Adrenal gland (tissue), 12 donors: ENCODE measurements around the gene ACSS3. TPM values are rescaled to one million over a fixed set of nuclear protein-coding genes. Genes with fewer than 3 reads are reported as not detected.

ENCODE experiments used
- DNase-seq, 7 donors: peaks; one replicate each; pipeline ENCODE4 v3.0.0-alpha.2; 2019 to 2020
- H3K27ac ChIP-seq, 5 donors: fragments of 200-600 bp; sonication (generic) in 4 of 5; 1 replicate in 3 of 5; 2 replicates in 2 of 5; pipeline versions ENCODE4 v1.5.1 to v1.8.0; 2016 to 2020; ENCODE audit warnings: mild to moderate bottlenecking in 1 of 5
- H3K27me3 ChIP-seq: fragments of 200-600 bp; 2 replicates; pipeline ENCODE4 v1.8.0; 2021
- H3K36me3 ChIP-seq, 2 donors: fragments of 200-600 bp; replicated peaks in 1 of 2; 1 replicate in 1 of 2; 2 replicates in 1 of 2; pipeline versions ENCODE4 v1.5.1 to v1.8.0; 2018 to 2022
- H3K4me1 ChIP-seq, 2 donors: fragments of 200-600 bp; replicated peaks in 1 of 2; 1 replicate in 1 of 2; 2 replicates in 1 of 2; pipeline versions ENCODE4 v1.5.1 to v1.8.0; 2018 to 2021
- H3K4me3 ChIP-seq, 4 donors: fragments of 200-600 bp; sonication (generic) in 3 of 4; one replicate each; pipeline ENCODE4 v1.5.1; 2016 to 2018
- H3K9me3 ChIP-seq, 3 donors: fragments of 200-600 bp; sonication (generic) in 1 of 3; replicated peaks in 1 of 3; 1 replicate in 2 of 3; 2 replicates in 1 of 3; pipeline versions ENCODE4 v1.5.1 to v1.8.0; 2016 to 2021
- CTCF ChIP-seq, 6 experiments: fragments of 450-650 bp in 4 of 6; fragments of 200-600 bp in 2 of 6; sonication (generic) in 1 of 6; IDR thresholded peaks; 1 replicate in 5 of 6; 2 replicates in 1 of 6; pipeline versions ENCODE4 v1.5.1 to v1.8.0; 2016 to 2021; ENCODE audit warnings: antibody characterized with exemption in 6 of 6, mild to moderate bottlenecking in 2 of 6, moderate library complexity in 1 of 6
- POLR2A ChIP-seq, 2 donors: fragments of 450-650 bp; IDR thresholded peaks; one replicate each; pipeline ENCODE4 v1.6.1; 2017; ENCODE audit warnings: antibody characterized with exemption in 2 of 2, mild to moderate bottlenecking in 2 of 2, moderate library complexity in 1 of 2
- WGBS, 4 donors: extraction: QIAGEN DNeasy Blood & Tissue Kit in 2 of 4; methylation state at CpG; one replicate each; pipeline versions ENCODE4 v1.1.5 to v1.1.7; 2013 to 2017; 5-methylcytosine and 5-hydroxymethylcytosine counted together
- intact Hi-C, 2 donors: fragments of 100-400 bp; cut with DNase I; formaldehyde crosslinking; loops; one replicate each; pipeline versions ENCODE4 v1.14.1 to v1.15.0; 2022 to 2023
- polyA plus RNA-seq, 3 donors: library from polyadenylated mRNA; stranded (reverse); fragments of 200-250 nt in 2 of 3; fragments of 350-450 nt in 1 of 3; fragmentation: Illumina TruSeq in 1 of 3; extraction: RNeasy Lipid Tissue Mini Kit (QIAGEN cat#74804) in 1 of 3; gene quantifications; one replicate each; pipeline ENCODE4 v1.2.3, GENCODE V29; 2013 to 2014
- total RNA-seq, 9 donors: library from RNA; depleted of rRNA in 4 of 9; stranded (reverse); fragments of >200 nt in 4 of 9; fragments of 120-200 nt in 1 of 9; fragmentation: NEBNext Ultra II Directional in 1 of 9; extraction: Animal tissue kit (Norgen Biotek cat#: 25700) in 1 of 9; gene quantifications; one replicate each; pipeline versions ENCODE4 v1.1.0 to v1.2.4, GENCODE V29; 2013 to 2023
- donor health status: healthy with polysubstance abuse.
- donor health status: Bipolar disorder and iron deficiency.
- donor health status: DM: yes; HTN: yes; CAD: no.
- donor health status: DM: no; HTN: no; CAD: no.
- donor health status: DM: no; HTN: no; CAD: no.
- donor health status: DM: yes; HTN: yes; CAD: no.

Gene ACSS3
- total and polyA plus RNA-seq, 12 donors = 5.3 to 90.0 (median 36.1) TPM

DNA sequence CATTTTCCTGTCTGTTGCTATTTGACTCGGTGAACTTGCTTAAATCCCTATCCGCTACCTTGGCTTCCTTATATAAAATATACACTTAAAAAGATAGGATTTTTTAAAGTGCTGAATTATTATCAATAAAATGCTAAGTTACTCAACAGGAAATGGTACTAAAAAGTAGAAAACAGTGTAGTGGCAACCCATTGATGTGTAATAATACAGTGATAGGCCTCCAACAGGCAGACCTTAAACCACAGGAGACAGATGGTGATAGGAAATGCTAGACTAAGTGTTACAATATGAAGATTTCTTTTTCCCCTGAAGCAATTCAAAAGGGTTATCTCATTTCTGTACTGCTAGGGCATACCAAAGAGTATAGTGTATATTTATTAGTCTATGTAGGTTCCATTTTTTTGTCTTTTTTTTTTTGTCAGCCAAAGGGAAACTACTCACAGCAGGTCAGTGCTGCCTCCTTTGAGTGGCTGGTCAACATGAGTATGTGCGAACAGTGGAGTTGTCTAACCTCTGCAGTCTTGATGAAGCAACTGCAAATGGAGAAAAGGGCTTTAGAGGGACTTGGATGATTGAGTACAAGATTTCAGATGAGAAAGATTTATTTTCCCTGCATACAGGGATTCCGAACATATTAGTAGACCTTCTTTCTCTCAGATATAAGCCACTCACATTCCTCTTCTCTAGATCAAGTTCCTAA lies 183.8 kb downstream of the ACSS3 start:
- Histone ChIP-seq H3K4me3 (no peak overlapping the region), H3K36me3 (no peaks in the 10 kb centered on the region), H3K27ac (no peak overlapping the region), H3K4me1 (peaks cover 0 to 9% of the 10 kb centered on the region in 2 donors), H3K9me3 (no peaks in the 10 kb centered on the region), H3K27me3 (no peaks in the 10 kb centered on the region)
- TF ChIP-seq POLR2A (IDR thresholded peaks at IDR 0.05) = no peak
- no peak for TF ChIP-seq CTCF (IDR thresholded peaks at IDR 0.05)
- intact Hi-C loops = no loop called here
- DNase-seq = no peak
- 70 to 93% (median 87%) methylated on average over 4 of the region's 4 CpGs for WGBS, 4 donors

DNA sequence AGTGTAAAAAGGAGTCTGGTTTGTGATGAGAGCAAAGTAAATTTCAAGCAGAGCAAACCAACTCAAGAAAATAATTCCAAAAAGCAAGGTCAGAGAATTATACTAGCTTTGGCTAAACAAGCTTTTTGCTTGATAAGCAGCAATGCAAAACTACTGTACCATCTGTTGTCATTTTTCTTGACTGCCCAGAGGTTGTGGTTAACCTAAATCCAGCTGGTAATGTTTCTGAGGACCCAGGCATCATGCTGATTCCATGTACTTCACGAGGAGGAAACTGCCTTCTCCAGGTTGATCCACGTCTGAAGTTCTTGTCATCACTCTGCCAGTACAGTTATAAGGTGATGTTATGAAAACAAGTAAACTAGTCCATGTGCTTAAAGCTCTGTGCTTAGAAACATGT lies 185.2 kb downstream of the ACSS3 start:
- no peak overlapping the region for H3K27ac ChIP-seq
- no peaks in the 10 kb centered on the region for H3K27me3 ChIP-seq
- no peak for TF ChIP-seq CTCF (IDR thresholded peaks at IDR 0.05)
- no peak for TF ChIP-seq POLR2A (IDR thresholded peaks at IDR 0.05)
- intact Hi-C loops = no loop called here
- H3K9me3 ChIP-seq = no peaks in the 10 kb centered on the region
- DNase-seq = no peak
- no peaks in the 10 kb centered on the region for H3K4me1 ChIP-seq
- no peaks in the 10 kb centered on the region for H3K36me3 ChIP-seq
- no peak overlapping the region for H3K4me3 ChIP-seq
- 81 to 96% (median 89%) methylated on average over 2 of the region's 2 CpGs for WGBS, 4 donors

- no peaks in the 10 kb centered on the region for H3K4me1 ChIP-seq
- no peak for DNase-seq
- no peaks in the 10 kb centered on the region for H3K27me3 ChIP-seq
- TF ChIP-seq CTCF (IDR thresholded peaks at IDR 0.05) (no peak), POLR2A (IDR thresholded peaks at IDR 0.05) (no peak)
- no peak overlapping the region for H3K4me3 ChIP-seq
- H3K36me3 ChIP-seq = no peaks in the 10 kb centered on the region
- no peaks in the 10 kb centered on the region for H3K9me3 ChIP-seq
- intact Hi-C loops = no loop called here
- no peak overlapping the region for H3K27ac ChIP-seq
- WGBS, 4 donors = 89 to 95% (median 94%) methylated on average over 5 of the region's 5 CpGs
These were observed 192.5 kb downstream of the ACSS3 start for GRCh38 chr12:81270385-81270784.

- Histone ChIP-seq H3K27ac (no peak overlapping the region), H3K9me3 (no peaks in the 10 kb centered on the region), H3K36me3 (no peaks in the 10 kb centered on the region), H3K4me3 (no peak overlapping the region), H3K27me3 (no peaks in the 10 kb centered on the region), H3K4me1 (no peaks in the 10 kb centered on the region)
- no peak for DNase-seq
- WGBS, 4 donors = 77 to 83% (median 80%) methylated on average over 8 of the region's 8 CpGs
- TF ChIP-seq POLR2A (IDR thresholded peaks at IDR 0.05) (no peak), CTCF (IDR thresholded peaks at IDR 0.05) (no peak)
- intact Hi-C loops = no loop called here
These were observed 197.0 kb downstream of the ACSS3 start for GRCh38 chr12:81274637-81275529.
